Activated CD4-positive, CD25-positive, alpha-beta regulatory T cell treated with anti-CD3 and anti-CD28 coated beads, Interleukin-2, amount 50 U/mL, for 72 hours (primary cell): Measurements from ENCODE around the gene SIGMAR1.
A peak's percentile ranks its signal among the peaks of the same experiment; 100 is the strongest.

ENCODE experiments used
- DNase-seq: peaks from one replicate; pipeline ENCODE4 v3.0.0; 2021

The SIGMAR1 gene

GRCh38 chr9:34629491-34629808, 8.1 kb downstream of the SIGMAR1 start:
- no peak for DNase-seq

GRCh38 chr9:34628656-34629490, 8.7 kb downstream of the SIGMAR1 start, which contains the start of gene ARID3C:
ARID3C (minus strand) TSS chr9:34629066; CDS start chr9:34628014, 1,052 bp downstream.
- peak; percentile 47 for DNase-seq

- DNase-seq, result no peak
Measured at GRCh38 chr9:34627716-34628655, 9.6 kb downstream of the SIGMAR1 start.

- DNase-seq, result no peak
Measured at GRCh38 chr9:34625186-34625486, 12.5 kb downstream of the SIGMAR1 start.

GRCh38 chr9:34624475-34625185, 13.0 kb downstream of the SIGMAR1 start:
- DNase-seq, result no peak

GRCh38 chr9:34623374-34624235, 14.0 kb downstream of the SIGMAR1 start:
- no peak for DNase-seq

- peak; percentile 84 for DNase-seq
Measured at GRCh38 chr9:34620061-34620994, 17.3 kb downstream of the SIGMAR1 start, which contains the start of gene DCTN3. DCTN3 (minus strand) TSS chr9:34620495; CDS start chr9:34620464, 31 bp downstream.

GRCh38 chr9:34615132-34615531, 22.5 kb downstream of the SIGMAR1 start:
- no peak for DNase-seq

- peak; percentile 72 for DNase-seq
Measured at GRCh38 chr9:34612788-34613390, 24.7 kb downstream of the SIGMAR1 start.

DNA sequence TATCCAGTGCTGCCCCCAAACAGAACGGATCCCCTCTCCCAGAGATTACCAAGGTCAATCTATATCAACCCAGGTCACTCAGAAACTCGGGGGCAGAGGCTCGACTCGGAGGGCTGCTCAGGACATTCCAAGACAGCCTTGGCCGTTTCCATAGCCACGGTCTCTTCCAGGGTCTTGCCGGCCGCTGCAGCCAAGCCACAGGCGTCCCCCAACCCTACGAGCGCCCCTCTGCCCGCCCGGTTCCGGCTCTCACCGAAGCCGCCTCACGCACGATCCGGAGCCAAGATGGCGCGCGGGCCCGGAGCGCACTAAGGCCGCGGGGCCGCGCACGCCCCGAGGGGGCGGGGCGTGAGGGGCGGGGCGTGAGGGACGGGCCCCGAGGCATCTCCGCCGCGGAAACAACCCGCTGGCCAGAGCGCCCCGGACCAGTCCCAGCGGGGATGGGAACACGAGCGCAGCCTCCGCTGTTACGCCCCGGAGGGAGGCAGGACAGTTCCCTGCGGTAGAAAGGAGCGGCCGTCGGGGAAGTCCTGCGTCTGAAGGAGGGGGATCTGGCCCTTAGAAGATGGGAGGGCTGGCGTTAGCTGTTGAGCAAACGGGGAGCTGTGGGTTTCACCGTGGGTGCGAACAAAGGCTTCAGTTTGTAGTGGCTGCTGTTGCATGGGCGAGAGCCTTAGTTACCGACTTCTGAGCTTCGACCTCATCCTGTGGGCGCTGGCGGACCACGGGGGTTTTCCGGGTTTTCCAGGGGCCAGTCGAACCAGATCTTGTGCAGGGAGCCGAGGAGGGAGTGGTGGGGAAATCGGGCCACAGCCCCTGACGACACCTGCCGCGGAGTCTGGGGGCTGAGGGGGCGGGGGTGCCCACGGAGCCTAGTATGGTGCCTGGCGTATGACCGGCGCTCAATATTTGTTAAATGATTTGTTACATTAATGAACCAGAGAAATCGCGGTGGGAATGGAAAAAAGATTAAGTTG, 25.5 kb downstream of the SIGMAR1 start, which contains the start of gene RPP25L:
Gene RPP25L, minus strand, starts transcription at position 287 of the 977 bp plus-strand sequence. CDS start 801 bp downstream, outside the sequence.
- DNase-seq, result peak; percentile 91

DNA sequence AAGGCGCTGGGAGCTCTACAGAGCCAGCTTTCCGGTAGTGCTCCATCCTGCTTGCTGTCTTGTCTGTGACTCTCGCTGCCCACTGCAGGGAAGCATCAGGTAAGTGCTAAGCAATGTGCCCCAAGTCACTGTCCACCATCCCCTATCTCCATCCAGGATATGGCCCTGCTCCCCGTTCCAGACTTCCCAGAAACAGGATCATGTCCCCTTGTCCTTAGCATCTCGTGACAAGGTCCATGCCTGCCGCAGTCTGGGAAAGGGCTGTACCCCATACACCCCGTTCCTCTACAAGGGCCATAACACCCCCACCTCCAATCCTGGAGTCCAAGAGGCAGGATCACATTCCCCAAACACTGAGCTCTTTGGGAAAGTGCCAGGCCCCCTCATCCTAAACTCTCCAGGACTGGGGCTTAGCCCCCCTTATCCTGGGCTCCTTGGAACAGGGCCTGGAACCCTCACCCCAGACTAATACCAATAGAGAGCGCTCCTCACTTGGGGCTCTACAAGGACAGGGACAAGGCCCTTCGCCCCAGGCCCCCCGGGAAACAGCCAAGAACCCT, 26.3 kb downstream of the SIGMAR1 start:
- DNase-seq, result no peak

GRCh38 chr9:34610434-34611206, 27.0 kb downstream of the SIGMAR1 start:
- DNase-seq, result no peak

GRCh38 chr9:34607331-34607730, 30.3 kb downstream of the SIGMAR1 start:
- no peak for DNase-seq

DNA sequence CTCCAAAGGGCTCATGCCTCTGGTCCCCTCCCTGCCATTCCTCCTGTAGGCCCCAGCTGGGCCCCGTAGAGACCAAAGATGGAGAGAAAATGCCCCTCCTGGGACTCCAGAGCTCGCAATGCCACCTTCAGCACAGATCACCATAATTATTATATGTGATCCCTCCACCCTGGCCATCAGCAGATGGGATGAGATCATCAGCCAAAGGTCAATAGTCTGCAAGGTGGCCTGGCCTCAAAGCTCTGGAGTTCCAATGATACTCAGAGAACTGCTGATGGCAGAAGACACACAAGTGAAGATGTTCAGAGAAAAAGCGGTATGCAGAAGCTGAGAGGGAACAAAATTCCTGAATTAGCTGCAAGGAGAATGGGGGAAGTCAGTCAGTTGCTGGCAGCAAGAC, 30.7 kb downstream of the SIGMAR1 start:
- DNase-seq, result no peak

- no peak for DNase-seq
Measured at GRCh38 chr9:34606190-34606589, 31.4 kb downstream of the SIGMAR1 start.

- peak; percentile 79 for DNase-seq
Measured at GRCh38 chr9:34603610-34604231, 33.9 kb downstream of the SIGMAR1 start.

GRCh38 chr9:34601937-34602573, 35.5 kb downstream of the SIGMAR1 start:
- DNase-seq, result no peak
